D721Med (cell line): ENCODE measurements around the gene MAP1LC3B2.

Experiments used
- DNase-seq: peaks from one replicate; pipeline ENCODE4 v3.0.0; 2011; ENCODE audit warnings: low spot score; ENCODE audit not compliant: insufficient read length
- FAIRE-seq: peaks from 2 replicates; lab custom pipeline; 2011; peaks lifted over from hg19 to GRCh38; lab: Jason Lieb, UNC
- TF ChIP-seq, protein P1 (sequence below): IDR thresholded peaks from 2 replicates; pipeline ENCODE4 v1.5.1; 2012; ENCODE audit warnings: mild to moderate bottlenecking, control low read depth; ENCODE audit not compliant: insufficient read depth; ENCODE audit errors: missing control alignments

MAP1LC3B2 gene

DNA sequence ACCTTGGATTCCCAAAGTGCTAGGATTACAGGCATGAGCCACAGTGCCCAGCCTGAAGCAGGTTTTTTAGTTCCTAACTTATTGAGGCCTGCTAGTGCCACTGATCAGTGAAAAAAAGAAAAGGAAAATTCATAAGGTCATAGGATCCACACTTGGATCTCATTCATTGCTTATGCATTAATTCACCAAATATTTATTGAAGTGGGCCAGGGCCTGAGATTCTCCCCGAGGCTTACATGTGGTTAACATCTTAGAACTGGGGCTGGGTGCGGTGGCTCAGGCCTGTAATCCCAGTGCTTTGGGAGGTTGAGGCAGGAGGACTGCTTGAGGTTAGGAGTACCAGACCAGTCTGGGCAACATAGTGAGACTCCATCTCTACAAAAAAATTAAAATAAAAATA is 29.5 kb upstream of the MAP1LC3B2 start:
- DNase-seq (no peak), FAIRE-seq (no peak)
- TF ChIP-seq, protein P1, sequence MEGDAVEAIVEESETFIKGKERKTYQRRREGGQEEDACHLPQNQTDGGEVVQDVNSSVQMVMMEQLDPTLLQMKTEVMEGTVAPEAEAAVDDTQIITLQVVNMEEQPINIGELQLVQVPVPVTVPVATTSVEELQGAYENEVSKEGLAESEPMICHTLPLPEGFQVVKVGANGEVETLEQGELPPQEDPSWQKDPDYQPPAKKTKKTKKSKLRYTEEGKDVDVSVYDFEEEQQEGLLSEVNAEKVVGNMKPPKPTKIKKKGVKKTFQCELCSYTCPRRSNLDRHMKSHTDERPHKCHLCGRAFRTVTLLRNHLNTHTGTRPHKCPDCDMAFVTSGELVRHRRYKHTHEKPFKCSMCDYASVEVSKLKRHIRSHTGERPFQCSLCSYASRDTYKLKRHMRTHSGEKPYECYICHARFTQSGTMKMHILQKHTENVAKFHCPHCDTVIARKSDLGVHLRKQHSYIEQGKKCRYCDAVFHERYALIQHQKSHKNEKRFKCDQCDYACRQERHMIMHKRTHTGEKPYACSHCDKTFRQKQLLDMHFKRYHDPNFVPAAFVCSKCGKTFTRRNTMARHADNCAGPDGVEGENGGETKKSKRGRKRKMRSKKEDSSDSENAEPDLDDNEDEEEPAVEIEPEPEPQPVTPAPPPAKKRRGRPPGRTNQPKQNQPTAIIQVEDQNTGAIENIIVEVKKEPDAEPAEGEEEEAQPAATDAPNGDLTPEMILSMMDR: no peak

DNA sequence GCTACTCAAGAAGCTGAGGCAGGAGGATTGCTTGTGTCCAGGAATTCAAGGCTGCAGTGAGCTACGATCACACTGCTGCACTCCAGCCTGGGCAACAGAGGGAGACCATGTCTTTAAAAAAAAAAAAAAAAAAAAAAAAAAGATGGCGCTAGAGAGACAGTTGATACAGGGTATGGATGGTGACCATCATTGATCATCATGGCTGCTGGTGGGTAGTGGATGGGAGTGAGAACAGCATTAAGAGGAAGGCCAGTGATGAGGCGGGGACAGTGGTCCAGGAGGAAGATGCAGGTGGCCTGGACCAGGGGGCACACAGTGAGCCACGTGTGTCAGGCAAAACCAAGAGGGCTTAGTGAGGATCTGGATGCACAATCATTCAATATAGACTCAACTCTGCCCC is 26.8 kb upstream of the MAP1LC3B2 start:
- FAIRE-seq: no peak

DNA sequence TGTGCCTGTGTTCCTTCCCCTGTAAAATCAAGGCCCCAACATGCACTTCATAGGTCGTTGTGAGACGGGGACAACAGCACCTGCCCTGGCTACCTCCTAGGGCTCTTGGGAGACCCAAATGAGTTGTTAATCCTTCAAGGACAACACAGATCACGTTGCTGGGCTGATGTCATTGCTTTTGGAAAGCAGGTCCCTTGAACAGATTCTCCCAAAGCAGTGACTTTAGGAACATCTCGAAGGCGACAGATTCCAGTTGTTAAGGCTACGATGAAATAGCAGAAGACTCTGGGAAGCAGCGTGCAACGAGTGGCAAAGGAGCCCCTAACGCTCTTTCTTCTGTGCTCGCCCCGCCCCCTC is 26.2 kb upstream of the MAP1LC3B2 start:
- TF ChIP-seq, protein P1: no peak
- FAIRE-seq (no peak), DNase-seq (no peak)

More for the DNA sequence above, 26.8 kb upstream of the MAP1LC3B2 start:
- TF ChIP-seq, protein P1: no peak
- no peak for DNase-seq

DNA sequence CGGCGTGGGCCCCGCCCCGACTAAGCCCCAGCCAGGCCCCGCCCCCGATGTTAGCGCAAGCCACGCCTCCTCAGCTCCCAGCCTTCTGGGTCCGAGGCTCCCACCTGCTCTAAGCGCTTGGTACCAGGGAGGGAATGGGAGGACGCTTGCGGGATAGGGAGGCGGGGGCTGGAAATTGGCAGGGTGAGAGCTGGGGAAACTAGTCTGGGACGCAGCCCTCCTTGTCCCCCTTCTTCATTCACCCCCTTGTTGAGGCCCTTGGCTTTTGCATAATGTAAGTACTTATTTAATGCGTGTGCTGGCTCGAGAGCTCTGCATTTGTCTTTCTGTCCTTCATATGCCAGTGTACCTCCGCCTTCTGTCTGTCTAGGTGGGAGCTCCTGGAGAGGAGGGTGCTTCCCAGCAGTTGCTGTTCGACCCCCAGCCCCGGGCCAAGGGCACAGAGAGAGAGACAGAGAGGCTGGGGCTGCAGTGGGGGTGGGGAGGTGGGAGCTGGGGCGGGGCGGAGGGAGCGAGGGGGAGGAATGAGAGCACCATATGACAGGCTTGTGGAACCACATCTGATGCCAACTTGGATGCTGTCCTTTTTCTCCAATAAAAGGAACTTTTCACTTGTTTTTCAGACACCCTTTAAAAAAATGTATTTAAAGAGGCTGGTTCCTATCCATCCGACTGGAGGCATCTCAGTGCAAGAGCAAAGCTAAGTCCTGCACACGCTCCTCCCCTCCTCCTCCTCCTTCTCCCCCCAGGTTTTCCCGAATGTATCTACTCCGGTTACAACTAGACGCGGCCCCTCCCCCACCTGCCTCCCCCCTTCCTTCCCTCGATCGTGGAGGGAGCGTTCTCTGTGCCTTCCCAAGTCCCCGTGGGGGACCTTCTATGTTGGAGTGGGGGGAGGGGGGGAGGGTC is 25.6 kb upstream of the MAP1LC3B2 start:
- peak; percentile 95 for DNase-seq
- TF ChIP-seq, protein P1: no peak
- no peak for FAIRE-seq

DNA sequence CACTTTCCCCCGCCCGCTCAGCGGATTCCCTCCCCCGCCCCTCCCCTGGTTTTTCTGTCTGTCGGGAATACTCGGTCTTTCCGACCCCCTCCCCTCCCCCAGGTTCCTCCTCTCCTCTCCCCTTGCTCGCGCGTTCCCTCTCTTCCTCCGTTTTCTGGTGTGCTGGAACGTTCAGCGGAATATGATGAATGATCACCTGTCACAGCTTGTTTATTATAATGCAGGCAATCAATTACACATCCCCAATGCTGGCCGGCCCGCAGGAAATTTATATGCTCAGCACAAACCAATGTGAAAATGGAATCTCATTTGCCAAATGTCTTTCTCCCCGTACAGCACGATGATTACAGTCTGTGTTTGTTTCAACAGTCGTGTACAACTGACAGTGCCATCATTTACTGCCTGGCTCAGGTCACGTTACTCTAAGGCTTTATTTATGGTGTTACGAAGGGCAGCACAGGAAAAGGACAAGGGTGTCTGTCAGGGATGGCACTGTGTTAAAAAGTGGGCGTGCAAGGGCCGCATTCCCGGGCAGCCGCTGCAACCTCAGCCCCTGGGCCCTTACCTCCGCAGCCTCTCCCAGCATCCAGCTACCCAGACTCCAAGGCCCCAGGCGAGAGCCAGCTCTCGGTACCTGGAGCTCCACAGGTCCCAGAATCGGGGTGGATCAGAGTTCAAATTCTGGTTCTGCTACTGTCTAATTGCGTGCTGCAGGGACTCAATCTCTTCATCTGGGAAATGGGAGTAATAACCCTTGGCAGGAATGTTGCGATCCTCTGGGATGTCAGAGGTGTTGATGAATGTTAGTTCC is 24.7 kb upstream of the MAP1LC3B2 start:
- DNase-seq: no peak
- TF ChIP-seq, protein P1: no peak
- FAIRE-seq: no peak

DNA sequence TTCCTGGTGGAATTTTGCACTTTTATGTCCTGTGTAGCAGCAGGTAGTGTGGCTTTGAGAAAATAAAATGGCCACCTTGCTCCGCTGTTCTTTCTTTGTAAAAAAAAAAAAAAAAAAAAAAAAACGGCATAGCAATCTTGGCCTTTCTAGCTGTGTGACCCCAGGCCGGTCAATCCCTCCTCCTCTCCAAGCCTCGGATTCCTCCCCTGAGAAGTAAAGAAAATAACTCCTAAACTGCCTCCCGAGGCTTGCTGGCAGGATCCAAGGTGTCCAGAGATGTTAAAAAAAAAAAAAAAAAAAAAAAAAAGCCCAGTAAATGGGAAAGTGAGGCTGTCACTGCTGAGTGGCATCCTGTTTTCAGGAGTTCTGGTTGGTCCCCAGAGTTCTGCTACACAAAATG is 23.9 kb upstream of the MAP1LC3B2 start:
- no peak for FAIRE-seq
- DNase-seq: no peak
- TF ChIP-seq, protein P1: no peak
